PC-3 (cell line): Measurements from ENCODE around the gene ERG28.

Source experiments
- EZH2 ChIP-seq: fragments of 300-600 bp; sonication (generic); IDR thresholded peaks from one replicate; pipeline ENCODE4 v1.6.1; 2017; ENCODE audit warnings: antibody characterized with exemption, mild to moderate bottlenecking, low read length; ENCODE audit not compliant: unreplicated experiment
- EZH2phosphoT487 ChIP-seq: fragments of 300-600 bp; sonication (generic); IDR thresholded peaks from 2 replicates; pipeline ENCODE4 v1.6.1; 2018; ENCODE audit warnings: mild to moderate bottlenecking, antibody characterized with exemption, low read length, borderline replicate concordance
- TF ChIP-seq, protein P1 (sequence below): fragments of 300-600 bp; sonication (generic); conservative IDR thresholded peaks from 2 replicates; pipeline ENCODE4 v1.5.1; 2017; ENCODE audit warnings: antibody characterized with exemption, low read depth, mild to moderate bottlenecking, low read length

DNA sequence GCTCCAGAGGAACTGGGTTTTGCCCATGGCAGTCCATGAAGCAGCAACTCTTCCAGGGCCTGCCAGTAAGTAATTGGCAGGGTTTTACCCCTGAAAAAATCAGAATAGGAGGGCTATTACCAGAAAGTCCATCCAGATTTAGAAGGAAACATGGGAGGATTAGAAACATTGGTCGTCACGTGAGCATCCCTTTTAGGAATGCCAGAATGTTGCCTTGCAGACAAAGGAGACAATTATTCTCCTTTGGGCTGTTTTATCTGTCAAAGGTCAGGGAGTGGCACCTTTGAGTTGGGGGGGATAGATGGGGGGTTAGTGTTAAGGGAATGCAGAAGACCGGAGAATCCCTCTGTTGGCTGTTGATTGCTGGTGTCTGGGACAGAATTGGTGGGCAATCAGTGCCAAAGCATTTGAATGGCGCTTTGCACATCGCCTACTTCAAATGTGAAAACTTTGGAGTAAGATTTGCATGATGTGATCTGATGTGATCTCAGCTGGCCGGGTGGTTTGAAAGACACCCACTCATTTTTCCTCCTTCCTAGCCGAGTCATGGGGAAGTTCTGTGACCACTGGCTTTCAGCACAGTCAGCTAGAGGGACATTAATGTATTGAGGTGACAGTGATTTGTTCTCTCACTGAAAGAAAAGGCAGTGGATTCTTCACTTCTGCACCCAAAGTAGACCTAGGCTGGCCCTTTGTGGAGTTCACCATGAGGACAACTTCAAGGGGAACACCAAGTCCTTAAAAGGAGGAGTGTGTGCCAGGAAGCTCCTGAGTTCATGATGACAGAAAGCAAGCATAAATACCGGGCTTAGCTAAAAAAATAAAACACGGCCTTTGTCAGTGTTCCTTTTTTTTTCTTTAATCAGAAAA lies 50.8 kb downstream of the ERG28 start:
- TF ChIP-seq, protein P1, sequence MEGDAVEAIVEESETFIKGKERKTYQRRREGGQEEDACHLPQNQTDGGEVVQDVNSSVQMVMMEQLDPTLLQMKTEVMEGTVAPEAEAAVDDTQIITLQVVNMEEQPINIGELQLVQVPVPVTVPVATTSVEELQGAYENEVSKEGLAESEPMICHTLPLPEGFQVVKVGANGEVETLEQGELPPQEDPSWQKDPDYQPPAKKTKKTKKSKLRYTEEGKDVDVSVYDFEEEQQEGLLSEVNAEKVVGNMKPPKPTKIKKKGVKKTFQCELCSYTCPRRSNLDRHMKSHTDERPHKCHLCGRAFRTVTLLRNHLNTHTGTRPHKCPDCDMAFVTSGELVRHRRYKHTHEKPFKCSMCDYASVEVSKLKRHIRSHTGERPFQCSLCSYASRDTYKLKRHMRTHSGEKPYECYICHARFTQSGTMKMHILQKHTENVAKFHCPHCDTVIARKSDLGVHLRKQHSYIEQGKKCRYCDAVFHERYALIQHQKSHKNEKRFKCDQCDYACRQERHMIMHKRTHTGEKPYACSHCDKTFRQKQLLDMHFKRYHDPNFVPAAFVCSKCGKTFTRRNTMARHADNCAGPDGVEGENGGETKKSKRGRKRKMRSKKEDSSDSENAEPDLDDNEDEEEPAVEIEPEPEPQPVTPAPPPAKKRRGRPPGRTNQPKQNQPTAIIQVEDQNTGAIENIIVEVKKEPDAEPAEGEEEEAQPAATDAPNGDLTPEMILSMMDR = no peak
- no peak for TF ChIP-seq EZH2
- TF ChIP-seq EZH2phosphoT487 = no peak
